K562 (cell line): Measurements from ENCODE around the gene INPP4B. TPM values are rescaled to one million over a fixed set of nuclear protein-coding genes. Genes with fewer than 3 reads are reported as not detected.

Experiments
- ATAC-seq: fragments of 200-7000 bp; cut with Tn5 transposase; 3 replicates; pipeline ENCODE4 v1.9.1; 2020; ENCODE audit warnings: moderate library complexity
- BruUV-seq: library from RNA; stranded (reverse); fragments of 400-500 nt; replicated peaks from 2 replicates; lab custom pipeline; 2021; lab: Mats Ljungman, UMichigan
- CTCF ChIA-PET: fragments of 300-600 bp; formaldehyde crosslinking; extraction: SDS; loops from one replicate; lab custom pipeline; 2021; ENCODE audit warnings: low intra/inter-chr PET ratio; lab: Yijun Ruan, JAX
- POLR2A ChIA-PET: fragments of 300-600, 350-650 bp; sonication (Branson Sonifier 250); formaldehyde crosslinking; extraction: SDS; loops from one replicate; lab custom pipeline; 2021; ENCODE audit warnings: antibody characterized with exemption, inconsistent platforms; lab: Yijun Ruan, JAX
- DNase-seq, 4 experiments: peaks; one replicate each; pipeline versions ENCODE4 v3.0.0 to v3.0.0-alpha.2; 2011 to 2018; ENCODE audit warnings: low spot score in 3 of 4, mixed read lengths in 3 of 4; ENCODE audit errors: extremely low read depth in 1 of 4
- FAIRE-seq: peaks from 2 replicates; lab custom pipeline; 2011; peaks lifted over from hg19 to GRCh38; lab: Jason Lieb, UNC
- H2AFZ ChIP-seq: 2 replicates; pipeline ENCODE4 v1.6.0; 2011; ENCODE audit warnings: low read depth, low read length, control low read depth, inconsistent platforms
- H3K27ac ChIP-seq: fragments of 200-600 bp; 3 replicates; pipeline ENCODE4 v1.8.0; 2011; ENCODE audit warnings: low read depth, mild to moderate bottlenecking, control low read depth, inconsistent platforms, low read length, moderate library complexity, mixed read lengths; ENCODE audit errors: extremely low read depth
- H3K27me3 ChIP-seq, 2 experiments: fragments of 300-600 bp in 1 of 2; 2 replicates in 1 of 2; 3 replicates in 1 of 2; pipeline versions ENCODE4 v1.6.0 to v1.8.0; 2011; ENCODE audit warnings: inconsistent platforms in 2 of 2, low read length in 2 of 2, mild to moderate bottlenecking in 1 of 2, mixed read lengths in 1 of 2, moderate library complexity in 1 of 2; ENCODE audit not compliant: control insufficient read depth in 2 of 2, insufficient read depth in 2 of 2
- H3K36me3 ChIP-seq: fragments of 300-600 bp; 3 replicates; pipeline ENCODE4 v1.8.0; 2011; ENCODE audit warnings: mild to moderate bottlenecking, low read length, inconsistent platforms; ENCODE audit not compliant: control insufficient read depth, insufficient read depth
- H3K4me1 ChIP-seq, 2 experiments: fragments of 200-600 bp in 1 of 2; replicated peaks in 1 of 2; 2 replicates in 1 of 2; 3 replicates in 1 of 2; pipeline versions ENCODE4 v1.5.1 to v1.8.0; 2011; ENCODE audit warnings: inconsistent platforms in 2 of 2, low read length in 2 of 2, mild to moderate bottlenecking in 1 of 2, mixed read lengths in 1 of 2, moderate library complexity in 1 of 2; ENCODE audit not compliant: control insufficient read depth in 2 of 2, insufficient read depth in 2 of 2
- H3K4me2 ChIP-seq: 2 replicates; pipeline ENCODE4 v1.6.1; 2011; ENCODE audit warnings: low read length, control low read depth, inconsistent platforms, mixed read lengths; ENCODE audit not compliant: insufficient read depth
- H3K4me3 ChIP-seq: fragments of 200-600 bp; sonication (generic), shearing (Covaris generic); 2 replicates; pipeline ENCODE4 v1.5.1; 2016; ENCODE audit warnings: control low read depth, inconsistent platforms
- H3K79me2 ChIP-seq: fragments of 200-600 bp; 3 replicates; pipeline ENCODE4 v1.8.0; 2011; ENCODE audit warnings: low read length, inconsistent platforms; ENCODE audit not compliant: control insufficient read depth, insufficient read depth
- H3K9ac ChIP-seq, 2 experiments: 2 replicates each; pipeline versions ENCODE4 v1.6.0 to v1.6.1; 2011; ENCODE audit warnings: low read depth in 2 of 2, low read length in 2 of 2, control low read depth in 1 of 2, inconsistent platforms in 1 of 2, mild to moderate bottlenecking in 1 of 2, mixed read lengths in 1 of 2; ENCODE audit not compliant: insufficient read depth in 1 of 2
- H3K9me1 ChIP-seq: one replicate; pipeline ENCODE4 v1.6.0; 2011; ENCODE audit warnings: inconsistent platforms, mild to moderate bottlenecking, low read length, moderate library complexity; ENCODE audit not compliant: control insufficient read depth, insufficient read depth
- H3K9me3 ChIP-seq: replicated peaks from 2 replicates; pipeline ENCODE4 v1.5.1; 2011; ENCODE audit warnings: low read depth, low read length, inconsistent platforms; ENCODE audit not compliant: control insufficient read depth, insufficient read depth
- H4K20me1 ChIP-seq: replicated peaks from 2 replicates; pipeline ENCODE4 v1.6.1; 2011; ENCODE audit warnings: low read length, inconsistent platforms, mixed read lengths; ENCODE audit not compliant: control insufficient read depth, insufficient read depth
- KDM2B ChIP-seq: fragments of 250-450 bp; sonication (Bioruptor Pico); IDR thresholded peaks from 2 replicates; pipeline ENCODE4 v1.8.0; 2021; ENCODE audit warnings: mild to moderate bottlenecking, moderate library complexity
- NRF1 ChIP-seq, 2 experiments: fragments of 450-650 bp; IDR thresholded peaks in 1 of 2; conservative IDR thresholded peaks in 1 of 2; 2 replicates each; pipeline ENCODE4 v1.6.1; 2014; ENCODE audit warnings: mild to moderate bottlenecking in 2 of 2
- NUFIP1 ChIP-seq: fragments of 450-650 bp; IDR thresholded peaks from 2 replicates; pipeline ENCODE4 v1.6.1; 2018; ENCODE audit not compliant: partially characterized antibody
- SRSF3 ChIP-seq: fragments of 200-400 bp; formaldehyde crosslinking; IDR thresholded peaks from 2 replicates; pipeline ENCODE4 v1.6.1; 2016; ENCODE audit warnings: mild to moderate bottlenecking, low read length, moderate library complexity; ENCODE audit not compliant: insufficient read depth
- ZNF740 ChIP-seq, 3 experiments: fragments of 200-800 bp in 1 of 3; sonication (Bioruptor generic) in 1 of 3; sonication (generic) in 1 of 3; formaldehyde crosslinking in 1 of 3; IDR thresholded peaks; 2 replicates each; pipeline versions ENCODE4 v1.6.1 to v1.8.0; 2016 to 2022; ENCODE audit warnings: mild to moderate bottlenecking in 2 of 3, missing compliant biosample characterization in 2 of 3, missing genetic modification characterization in 2 of 3, missing genetic modification reagents in 1 of 3
- WGBS: fragments of 100-300 bp; shearing (Covaris generic); methylation state at CpG from one replicate; pipeline ENCODE4 v1.1.6; 2016; ENCODE audit warnings: low coverage, mixed read lengths; ENCODE audit not compliant: insufficient coverage; ENCODE audit errors: missing lambda C conversion rate; 5-methylcytosine and 5-hydroxymethylcytosine counted together
- in situ Hi-C: fragments of 300-500 bp; cut with MboI; formaldehyde crosslinking; loops from 4 replicates; pipeline ENCODE4 v1.15.0; 2018; ENCODE audit warnings: inconsistent platforms, mixed read lengths
- intact Hi-C: fragments of 100-400 bp; cut with micrococcal nuclease; formaldehyde crosslinking; loops from 2 replicates; pipeline ENCODE4 v1.14.2; 2022
- polyA plus RNA-seq, 8 experiments: library from polyadenylated mRNA; depleted of rRNA in 4 of 8; stranded (reverse) in 5 of 8; unstranded in 3 of 8; fragments of >200 nt; fragmentation: Nextera tagmentation in 2 of 8; fragmentation: Illumina TruSeq in 1 of 8; extraction: Ambion mirVana in 2 of 8; extraction: Trizol in 1 of 8; gene quantifications; 2 replicates each; pipeline versions ENCODE4 v1.2.1 to v1.2.3, GENCODE V29; 2011 to 2014; ENCODE audit warnings: inconsistent platforms in 1 of 8, missing spikeins in 1 of 8
- total RNA-seq, 7 experiments: library from RNA; depleted of rRNA in 6 of 7; stranded (reverse); fragments of >200 nt in 6 of 7; fragmentation: Illumina TruSeq in 2 of 7; extraction: Trizol in 2 of 7; gene quantifications; 2 replicates each; pipeline versions ENCODE4 v1.2.1 to v1.2.3, GENCODE V29; 2011 to 2021; ENCODE audit warnings: low replicate concordance in 1 of 7
- TF ChIP-seq, protein P1 (sequence below), 3 experiments: IDR thresholded peaks in 2 of 3; conservative IDR thresholded peaks in 1 of 3; 2 replicates each; pipeline ENCODE4 v1.5.1; 2011 to 2012; ENCODE audit warnings: low read length in 3 of 3, mild to moderate bottlenecking in 3 of 3, control low read depth in 2 of 3, improper control_type of control experiment in 1 of 3, inconsistent platforms in 1 of 3, low read depth in 1 of 3, mixed read lengths in 1 of 3, moderate library complexity in 1 of 3; ENCODE audit not compliant: insufficient read depth in 2 of 3

The INPP4B gene
- total and polyA plus RNA-seq, 9 of the 15 experiments (the other 6 are each of a cell fraction or from before 2014, with no cell fraction given): 0.04 to 0.11 TPM; not detected in 7

DNA sequence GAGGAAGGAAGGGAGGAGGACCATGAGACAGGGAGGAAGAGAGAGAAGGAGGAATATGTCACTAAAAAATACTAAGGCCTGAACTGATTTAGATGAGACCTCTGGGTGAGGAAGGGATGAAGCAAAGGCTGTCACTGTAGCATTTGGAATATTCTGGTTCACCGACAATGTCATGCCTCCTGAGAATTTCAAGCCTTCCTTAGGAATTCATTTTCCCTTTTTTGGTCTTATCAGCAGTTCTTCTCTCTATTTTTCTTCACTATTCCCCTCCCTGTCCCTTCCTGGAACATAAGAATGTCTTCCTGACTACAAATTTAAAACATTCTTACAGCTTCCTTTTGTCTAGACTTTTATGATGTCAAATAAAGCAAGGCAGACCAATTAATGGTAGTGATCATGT, 527.8 kb downstream of the INPP4B start:
- no peaks in the 10 kb centered on the region for H3K36me3 ChIP-seq
- H3K27me3 ChIP-seq: no peaks in the 10 kb centered on the region
- no peaks in the 10 kb centered on the region for H3K79me2 ChIP-seq
- CTCF ChIA-PET: no interaction called here
- no peaks in the 10 kb centered on the region for H4K20me1 ChIP-seq
- in situ Hi-C loops (no loop called here), intact Hi-C loops (no loop called here)
- FAIRE-seq (no peak), ATAC-seq (no peak), DNase-seq (no peak)
- H3K4me2 ChIP-seq: no peak overlapping the region
- no peak overlapping the region for H3K4me3 ChIP-seq
- no peaks in the 10 kb centered on the region for H3K9me1 ChIP-seq
- POLR2A ChIA-PET: no interaction called here
- no TSS peak for BruUV-seq
- H3K27ac ChIP-seq: no peak overlapping the region
- H3K9me3 ChIP-seq: no peaks in the 10 kb centered on the region
- TF ChIP-seq KDM2B (CRISPR knock-in tag): no peak
- TF ChIP-seq, protein P1, sequence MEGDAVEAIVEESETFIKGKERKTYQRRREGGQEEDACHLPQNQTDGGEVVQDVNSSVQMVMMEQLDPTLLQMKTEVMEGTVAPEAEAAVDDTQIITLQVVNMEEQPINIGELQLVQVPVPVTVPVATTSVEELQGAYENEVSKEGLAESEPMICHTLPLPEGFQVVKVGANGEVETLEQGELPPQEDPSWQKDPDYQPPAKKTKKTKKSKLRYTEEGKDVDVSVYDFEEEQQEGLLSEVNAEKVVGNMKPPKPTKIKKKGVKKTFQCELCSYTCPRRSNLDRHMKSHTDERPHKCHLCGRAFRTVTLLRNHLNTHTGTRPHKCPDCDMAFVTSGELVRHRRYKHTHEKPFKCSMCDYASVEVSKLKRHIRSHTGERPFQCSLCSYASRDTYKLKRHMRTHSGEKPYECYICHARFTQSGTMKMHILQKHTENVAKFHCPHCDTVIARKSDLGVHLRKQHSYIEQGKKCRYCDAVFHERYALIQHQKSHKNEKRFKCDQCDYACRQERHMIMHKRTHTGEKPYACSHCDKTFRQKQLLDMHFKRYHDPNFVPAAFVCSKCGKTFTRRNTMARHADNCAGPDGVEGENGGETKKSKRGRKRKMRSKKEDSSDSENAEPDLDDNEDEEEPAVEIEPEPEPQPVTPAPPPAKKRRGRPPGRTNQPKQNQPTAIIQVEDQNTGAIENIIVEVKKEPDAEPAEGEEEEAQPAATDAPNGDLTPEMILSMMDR (IDR thresholded peaks at IDR 0.05 in 2 of 3, conservative IDR thresholded peaks at IDR 0.05 in 1 of 3; ENCODE audit: insufficient read depth in 2 of 3, low read depth in 1 of 3, low read length in 3 of 3): no peak
- no peak for TF ChIP-seq NUFIP1
- no peak for TF ChIP-seq NRF1 (conservative IDR thresholded peaks at IDR 0.05 in 1 of 2, IDR thresholded peaks at IDR 0.05 in 1 of 2)
- TF ChIP-seq SRSF3: no peak
- no peak for TF ChIP-seq ZNF740 (CRISPR knock-in tag; IDR thresholded peaks at IDR 0.05)
- TF ChIP-seq ZNF740 (tag; IDR thresholded peaks at IDR 0.05): no peak
- H3K4me1 ChIP-seq: no peaks in the 10 kb centered on the region
- no peak overlapping the region for H2AFZ ChIP-seq
- WGBS: 0% methylated on average over 1 of the region's 1 CpG
- H3K9ac ChIP-seq: no peak overlapping the region
